Measurements from ENCODE around the gene SPDYE4. TPM values are rescaled to one million over a fixed set of nuclear protein-coding genes. Genes with fewer than 3 reads are reported as not detected.

Gene SPDYE4
- total and polyA plus RNA-seq, 2 experiments from 2014 or later, result not detected

DNA sequence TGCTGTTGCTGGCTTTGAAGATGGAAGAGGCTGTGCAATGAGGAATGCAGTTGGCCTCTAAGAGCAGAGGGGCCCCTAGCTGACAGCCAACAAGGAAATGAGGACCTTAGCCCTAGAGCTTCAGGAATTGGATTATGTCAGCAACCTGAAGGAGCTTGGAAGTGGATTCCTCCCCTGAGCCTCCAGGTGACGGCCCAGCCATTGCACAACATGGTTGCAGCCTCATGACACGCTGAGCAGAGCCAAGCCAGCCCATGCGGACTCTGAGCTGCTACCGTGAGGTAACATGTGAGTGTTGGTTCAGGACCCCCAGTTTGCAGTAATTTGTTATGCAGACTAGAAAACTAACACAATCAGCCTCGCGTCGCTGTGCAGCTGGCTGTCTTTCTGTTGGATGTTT is 33.9 kb downstream of the SPDYE4 start:
- no peaks in the 10 kb centered on the region for H4K20me1 ChIP-seq (replicated peaks; ENCODE audit: insufficient read depth)
- H3K4me3 Mint-ChIP-seq, result no peak overlapping the region
- ATAC-seq, result no peak

GRCh38 chr17:8720596-8720995 is 37.8 kb downstream of the SPDYE4 start:
- Mint-ChIP-seq H3K4me3 (no peak overlapping the region), H3K4me1 (no peaks in the 10 kb centered on the region), H3K9me3 (peaks cover 4% of the 10 kb centered on the region; the same call in 1 of the 3 replicates), H3K36me3 (ENCODE audit: low read depth) (no peaks in the 10 kb centered on the region), H3K27ac (no peak overlapping the region), H3K27me3 (ENCODE audit: insufficient read depth, low read depth, poor library complexity) (peaks cover 1% of the 10 kb centered on the region)
- Histone ChIP-seq H3F3A (replicated peaks; ENCODE audit: low read depth) (no peaks in the 10 kb centered on the region), H4K20me1 (replicated peaks; ENCODE audit: insufficient read depth) (no peaks in the 10 kb centered on the region), H2AFZ (no peak overlapping the region), H3K27ac (ENCODE audit: low read depth) (no peak overlapping the region), H3K4me1 (ENCODE audit: insufficient read depth) (no peaks in the 10 kb centered on the region), H3K79me2 (replicated peaks; ENCODE audit: insufficient read depth) (no peaks in the 10 kb centered on the region), H3K27me3 (ENCODE audit: insufficient read depth) (no peaks in the 10 kb centered on the region), H3K4me3 (no peak overlapping the region), H3K9me2 (ENCODE audit: insufficient read depth) (no peaks in the 10 kb centered on the region), H3K4me2 (no peak overlapping the region), H3K36me3 (ENCODE audit: insufficient read depth) (no peaks in the 10 kb centered on the region)
- no peak for DNase-seq (ENCODE audit: low spot score)
- ATAC-seq, result no peak
- no peak for TF ChIP-seq ETS1 (IDR thresholded peaks at IDR 0.05)
- TF ChIP-seq, protein P1, sequence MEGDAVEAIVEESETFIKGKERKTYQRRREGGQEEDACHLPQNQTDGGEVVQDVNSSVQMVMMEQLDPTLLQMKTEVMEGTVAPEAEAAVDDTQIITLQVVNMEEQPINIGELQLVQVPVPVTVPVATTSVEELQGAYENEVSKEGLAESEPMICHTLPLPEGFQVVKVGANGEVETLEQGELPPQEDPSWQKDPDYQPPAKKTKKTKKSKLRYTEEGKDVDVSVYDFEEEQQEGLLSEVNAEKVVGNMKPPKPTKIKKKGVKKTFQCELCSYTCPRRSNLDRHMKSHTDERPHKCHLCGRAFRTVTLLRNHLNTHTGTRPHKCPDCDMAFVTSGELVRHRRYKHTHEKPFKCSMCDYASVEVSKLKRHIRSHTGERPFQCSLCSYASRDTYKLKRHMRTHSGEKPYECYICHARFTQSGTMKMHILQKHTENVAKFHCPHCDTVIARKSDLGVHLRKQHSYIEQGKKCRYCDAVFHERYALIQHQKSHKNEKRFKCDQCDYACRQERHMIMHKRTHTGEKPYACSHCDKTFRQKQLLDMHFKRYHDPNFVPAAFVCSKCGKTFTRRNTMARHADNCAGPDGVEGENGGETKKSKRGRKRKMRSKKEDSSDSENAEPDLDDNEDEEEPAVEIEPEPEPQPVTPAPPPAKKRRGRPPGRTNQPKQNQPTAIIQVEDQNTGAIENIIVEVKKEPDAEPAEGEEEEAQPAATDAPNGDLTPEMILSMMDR (conservative IDR thresholded peaks at IDR 0.05; ENCODE audit: low read depth in 2 of 2), result no peak
- TF ChIP-seq ZNF331 (CRISPR knock-in tag; IDR thresholded peaks at IDR 0.05; ENCODE audit: low read depth), result no peak
- TF ChIP-seq REST (IDR thresholded peaks at IDR 0.05; ENCODE audit: unreplicated experiment), result no peak
- no peak for TF ChIP-seq ZNF114 (CRISPR knock-in tag; IDR thresholded peaks at IDR 0.05)
- TF ChIP-seq STAT1 (IDR thresholded peaks at IDR 0.05; ENCODE audit: unreplicated experiment), result no peak
- no peak for TF ChIP-seq JUNB (IDR thresholded peaks at IDR 0.05; ENCODE audit: unreplicated experiment)
- no peak for TF ChIP-seq CREB1 (CRISPR knock-in tag; IDR thresholded peaks at IDR 0.05; ENCODE audit: low read depth)

More for the DNA sequence above, 33.9 kb downstream of the SPDYE4 start:
- no peak for DNase-seq (ENCODE audit: low spot score)
- Histone ChIP-seq H2AFZ (no peak overlapping the region), H3K27ac (ENCODE audit: low read depth) (no peak overlapping the region), H3F3A (replicated peaks; ENCODE audit: low read depth) (no peaks in the 10 kb centered on the region), H3K4me1 (ENCODE audit: insufficient read depth) (no peaks in the 10 kb centered on the region), H3K36me3 (ENCODE audit: insufficient read depth) (no peaks in the 10 kb centered on the region), H3K79me2 (replicated peaks; ENCODE audit: insufficient read depth) (no peaks in the 10 kb centered on the region), H3K9me2 (ENCODE audit: insufficient read depth) (no peaks in the 10 kb centered on the region), H3K27me3 (ENCODE audit: insufficient read depth) (no peaks in the 10 kb centered on the region), H3K4me3 (no peak overlapping the region), H3K4me2 (no peak overlapping the region)
- H3K4me1 Mint-ChIP-seq, result no peaks in the 10 kb centered on the region
- no peak overlapping the region for H3K27ac Mint-ChIP-seq
- no peak for TF ChIP-seq JUNB (IDR thresholded peaks at IDR 0.05; ENCODE audit: unreplicated experiment)
- no peak for TF ChIP-seq POLR2AphosphoS5 (IDR thresholded peaks at IDR 0.05; ENCODE audit: low read depth)
- TF ChIP-seq REST (IDR thresholded peaks at IDR 0.05; ENCODE audit: unreplicated experiment), result no peak
- TF ChIP-seq EZH2phosphoT487 (IDR thresholded peaks at IDR 0.05; ENCODE audit: unreplicated experiment), result no peak
- TF ChIP-seq CREB1 (CRISPR knock-in tag; IDR thresholded peaks at IDR 0.05; ENCODE audit: low read depth), result no peak
- no peaks in the 10 kb centered on the region for H3K36me3 Mint-ChIP-seq (ENCODE audit: low read depth)
- no peaks in the 10 kb centered on the region; the same call in 2 of the 3 replicates for H3K9me3 Mint-ChIP-seq
- H3K27me3 Mint-ChIP-seq (ENCODE audit: insufficient read depth, low read depth, poor library complexity), result peaks cover 1% of the 10 kb centered on the region
